GM12891 (cell line): ENCODE results near the gene NKD1.

Experiments
- DNase-seq: peaks from one replicate; pipeline ENCODE4 v3.0.0; 2011; ENCODE audit warnings: low spot score; ENCODE audit not compliant: insufficient read length
- FAIRE-seq: peaks from 2 replicates; lab custom pipeline; 2011; peaks lifted over from hg19 to GRCh38; lab: Jason Lieb, UNC
- PAX5 ChIP-seq: IDR thresholded peaks from 2 replicates; pipeline ENCODE4 v1.6.1; 2011; ENCODE audit warnings: low read length, moderate library complexity, mild to moderate bottlenecking; ENCODE audit not compliant: insufficient read depth, severe bottlenecking
- POLR2A ChIP-seq: IDR thresholded peaks from 2 replicates; pipeline ENCODE4 v1.6.1; 2011; ENCODE audit warnings: low read depth, low read length, control low read depth
- POLR2AphosphoS5 ChIP-seq: IDR thresholded peaks from 2 replicates; pipeline ENCODE4 v1.6.1; 2011; ENCODE audit warnings: low read depth, low read length, control low read depth
- POU2F2 ChIP-seq: IDR thresholded peaks from 2 replicates; pipeline ENCODE4 v1.6.1; 2011; ENCODE audit warnings: low read depth, mild to moderate bottlenecking, control low read depth, low read length, moderate library complexity
- SPI1 ChIP-seq: IDR thresholded peaks from 2 replicates; pipeline ENCODE4 v1.6.1; 2011; ENCODE audit warnings: low read depth, low read length, control low read depth
- TAF1 ChIP-seq: IDR thresholded peaks from 2 replicates; pipeline ENCODE4 v1.6.1; 2011; ENCODE audit warnings: low read depth, low read length, control low read depth

The NKD1 gene

GRCh38 chr16:50597563-50598255 is 49.5 kb downstream of the NKD1 start:
- FAIRE-seq (no peak), DNase-seq (no peak)
- no peak for TF ChIP-seq TAF1
- TF ChIP-seq POLR2AphosphoS5: no peak

DNA sequence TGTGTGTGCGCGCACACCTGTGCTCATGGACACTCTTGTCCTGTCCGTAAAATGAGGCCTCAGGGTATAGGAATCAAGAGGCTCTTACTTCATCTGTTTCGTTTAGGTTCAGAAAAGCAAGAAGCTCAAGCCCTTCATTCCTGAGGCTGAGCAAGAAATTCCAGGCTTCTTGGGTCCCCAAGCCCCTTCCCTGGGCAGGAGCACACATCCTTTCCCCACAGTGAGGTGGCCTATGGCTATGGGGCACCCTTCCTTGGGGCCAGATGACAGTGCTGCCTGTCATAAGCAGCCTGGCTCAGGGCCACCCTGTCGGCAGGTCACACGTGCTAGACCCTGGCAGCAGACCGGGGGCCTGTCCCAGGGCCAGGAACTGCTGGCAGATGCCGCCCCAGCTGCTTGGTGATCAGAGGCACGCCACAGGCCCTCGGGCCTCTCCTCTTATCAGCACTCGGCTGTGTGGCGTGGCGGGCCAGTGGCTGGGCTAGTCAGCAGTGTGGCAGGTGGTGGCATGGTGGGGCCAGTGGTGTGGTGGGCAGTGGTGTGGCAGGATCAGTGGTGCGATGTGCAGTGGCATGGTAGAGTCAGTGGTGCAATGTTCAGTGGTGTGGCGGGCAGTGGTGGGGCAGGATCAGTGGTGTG is 50.2 kb downstream of the NKD1 start:
- TF ChIP-seq PAX5: no peak
- TF ChIP-seq SPI1: no peak
- no peak for TF ChIP-seq POLR2A
- TF ChIP-seq POU2F2: no peak
- no peak for TF ChIP-seq TAF1
- no peak for TF ChIP-seq POLR2AphosphoS5
- DNase-seq (no peak), FAIRE-seq (no peak)

- no peak for TF ChIP-seq POLR2A
- no peak for TF ChIP-seq PAX5
- TF ChIP-seq POLR2AphosphoS5: no peak
- TF ChIP-seq POU2F2: no peak
- TF ChIP-seq TAF1: no peak
- TF ChIP-seq SPI1: no peak
- DNase-seq: no peak
- no peak for FAIRE-seq
These were observed 50.8 kb downstream of the NKD1 start for GRCh38 chr16:50598936-50599361.

DNA sequence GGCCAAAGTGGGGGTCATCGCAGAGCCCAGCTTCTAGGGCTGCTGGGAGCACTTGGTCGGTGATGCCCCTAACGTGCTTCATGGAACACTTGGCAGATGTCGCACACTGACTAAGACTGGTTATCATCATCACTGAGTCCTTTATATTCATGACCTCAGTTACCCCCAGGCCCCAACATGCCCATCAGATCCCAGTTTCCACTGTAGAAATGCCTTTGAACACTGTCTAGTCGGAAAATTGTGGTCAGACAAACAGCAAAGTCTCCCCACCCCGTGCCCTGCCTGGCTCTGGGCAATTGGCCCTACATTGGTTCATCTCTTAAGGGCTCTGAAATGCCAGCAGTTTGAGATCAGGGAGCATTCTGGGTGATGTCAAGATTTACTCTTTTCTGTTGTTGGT is 51.3 kb downstream of the NKD1 start:
- no peak for TF ChIP-seq POLR2A
- TF ChIP-seq POU2F2: no peak
- TF ChIP-seq TAF1: no peak
- TF ChIP-seq POLR2AphosphoS5: no peak
- TF ChIP-seq PAX5: no peak
- no peak for TF ChIP-seq SPI1
- FAIRE-seq (no peak), DNase-seq (no peak)

GRCh38 chr16:50600582-50601283 is 52.5 kb downstream of the NKD1 start:
- no peak for TF ChIP-seq POLR2AphosphoS5
- TF ChIP-seq SPI1: no peak
- TF ChIP-seq PAX5: no peak
- TF ChIP-seq POU2F2: no peak
- no peak for TF ChIP-seq POLR2A
- no peak for TF ChIP-seq TAF1
- DNase-seq: no peak
- FAIRE-seq: no peak

- TF ChIP-seq PAX5: no peak
- TF ChIP-seq TAF1: no peak
- no peak for TF ChIP-seq POLR2AphosphoS5
- TF ChIP-seq SPI1: no peak
- TF ChIP-seq POU2F2: no peak
- TF ChIP-seq POLR2A: no peak
- FAIRE-seq: no peak
- DNase-seq: no peak
These were observed 53.1 kb downstream of the NKD1 start for GRCh38 chr16:50601341-50601740.

- TF ChIP-seq POLR2A (no peak), PAX5 (no peak), TAF1 (no peak), POLR2AphosphoS5 (no peak), POU2F2 (no peak)
These were observed 53.9 kb downstream of the NKD1 start for GRCh38 chr16:50602126-50602525.

GRCh38 chr16:50602531-50603205 is 54.5 kb downstream of the NKD1 start:
- DNase-seq: no peak
- no peak for TF ChIP-seq POLR2A
- no peak for TF ChIP-seq PAX5
- no peak for TF ChIP-seq POLR2AphosphoS5
- no peak for TF ChIP-seq POU2F2
- no peak for TF ChIP-seq TAF1
- TF ChIP-seq SPI1: no peak
- no peak for FAIRE-seq

More at GRCh38 chr16:50602126-50602525, 53.9 kb downstream of the NKD1 start:
- no peak for DNase-seq
- FAIRE-seq: no peak

GRCh38 chr16:50603206-50604064 is 55.2 kb downstream of the NKD1 start:
- no peak for TF ChIP-seq SPI1
- no peak for TF ChIP-seq POU2F2
- no peak for TF ChIP-seq POLR2A
- TF ChIP-seq POLR2AphosphoS5: no peak
- no peak for TF ChIP-seq TAF1
- TF ChIP-seq PAX5: no peak
- FAIRE-seq (no peak), DNase-seq (no peak)
